Natural killer cell (primary cell): ENCODE data around the gene S100A5. TPM values are rescaled to one million over a fixed set of nuclear protein-coding genes. Genes with fewer than 3 reads are reported as not detected.

Experiments used
- ATAC-seq, 3 donors: fragments of 150-1000 bp in 2 of 3; fragments of 200-7000 bp in 1 of 3; cut with Tn5 transposase; 1 replicate in 1 of 3; 2 replicates in 2 of 3; pipeline ENCODE4 v1.10.0; 2021; ENCODE audit warnings: mild to moderate bottlenecking in 2 of 3, moderate library complexity in 2 of 3
- DNase-seq, 2 donors: peaks; one replicate each; pipeline versions ENCODE4 v3.0.0 to v3.0.0-alpha.2; 2013 to 2021; ENCODE audit warnings: mixed read lengths in 1 of 2
- H3K27ac ChIP-seq: one replicate; pipeline ENCODE4 v1.5.1; 2013; ENCODE audit warnings: mild to moderate bottlenecking, low read length
- H3K27me3 ChIP-seq: one replicate; pipeline ENCODE4 v1.6.1; 2013; ENCODE audit warnings: low read length; ENCODE audit not compliant: control insufficient read depth, insufficient read depth
- H3K36me3 ChIP-seq: one replicate; pipeline ENCODE4 v1.6.1; 2013; ENCODE audit warnings: low read length; ENCODE audit not compliant: control insufficient read depth, insufficient read depth
- H3K4me1 ChIP-seq: one replicate; pipeline ENCODE4 v1.6.1; 2013; ENCODE audit warnings: low read length; ENCODE audit not compliant: control insufficient read depth, insufficient read depth
- H3K4me3 ChIP-seq: one replicate; pipeline ENCODE4 v1.5.1; 2013; ENCODE audit warnings: low read length
- H3K9me3 ChIP-seq: one replicate; pipeline ENCODE4 v1.6.1; 2013; ENCODE audit warnings: low read length; ENCODE audit not compliant: control insufficient read depth, insufficient read depth
- H3K27ac Mint-ChIP-seq, 2 donors: one replicate each; pipeline ENCODE4 v1.8.0; 2022; ENCODE audit warnings: mild to moderate bottlenecking in 2 of 2, mixed read lengths in 2 of 2, moderate library complexity in 1 of 2
- H3K27me3 Mint-ChIP-seq, 2 donors: one replicate each; pipeline ENCODE4 v1.8.0; 2022; ENCODE audit warnings: low read depth in 2 of 2, mixed read lengths in 2 of 2
- H3K36me3 Mint-ChIP-seq: one replicate; pipeline ENCODE4 v1.8.0; 2022; ENCODE audit warnings: mixed read lengths
- H3K4me1 Mint-ChIP-seq, 2 donors: one replicate each; pipeline ENCODE4 v1.8.0; 2022; ENCODE audit warnings: mixed read lengths in 2 of 2
- H3K4me3 Mint-ChIP-seq: one replicate; pipeline ENCODE4 v1.8.0; 2022; ENCODE audit warnings: mild to moderate bottlenecking, moderate library complexity, mixed read lengths
- H3K9me3 Mint-ChIP-seq, 2 donors: one replicate each; pipeline ENCODE4 v1.8.0; 2022; ENCODE audit warnings: mixed read lengths in 2 of 2
- CTCF ChIP-seq: fragments of 200-600 bp; IDR thresholded peaks from one replicate; pipeline ENCODE4 v1.8.0; 2022; ENCODE audit warnings: antibody characterized with exemption
- WGBS: methylation state at CpG from one replicate; pipeline ENCODE4 v1.1.7; 2013; ENCODE audit warnings: missing lambda C conversion rate; ENCODE audit not compliant: insufficient coverage; 5-methylcytosine and 5-hydroxymethylcytosine counted together
- intact Hi-C: fragments of 100-400 bp; cut with micrococcal nuclease; formaldehyde crosslinking; loops from one replicate; pipeline ENCODE4 v1.14.2; 2022
- total RNA-seq, 4 donors: library from RNA; stranded (reverse); fragments of 120-200 nt in 1 of 4; gene quantifications; one replicate each; pipeline versions ENCODE4 v1.2.3 to v1.2.4, GENCODE V29; 2013 to 2022

The S100A5 gene
- total RNA-seq, 3 donors from 2014 or later (not counting 1 experiment from before 2014, with no cell fraction given) = not detected

DNA sequence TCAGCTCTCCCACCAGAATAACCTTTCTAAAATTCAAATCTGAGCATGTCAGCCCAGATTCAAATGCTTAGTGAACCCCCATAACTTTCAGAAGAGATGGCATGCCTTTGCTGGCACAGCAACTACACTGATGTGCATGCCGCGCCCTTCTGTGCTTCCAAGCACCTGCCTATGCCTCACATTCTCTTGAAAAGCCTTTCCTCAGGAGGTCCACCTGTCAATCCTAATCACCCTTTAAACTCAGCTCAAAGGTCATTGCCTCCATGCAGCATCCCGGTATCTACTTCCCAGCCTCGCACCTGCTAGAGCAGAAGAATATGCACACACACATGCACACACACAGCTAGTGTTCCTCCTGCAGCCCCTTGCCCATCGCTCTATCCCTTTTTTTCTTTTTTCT, 30.1 kb upstream of the S100A5 start:
- H3K36me3 ChIP-seq = no peaks in the 10 kb centered on the region
- no peaks in the 10 kb centered on the region for H3K9me3 Mint-ChIP-seq
- peaks cover 22 to 26% of the 10 kb centered on the region in 2 donors for H3K4me1 Mint-ChIP-seq
- WGBS = 96% methylated on average over 5 of the region's 5 CpGs
- no peak overlapping the region for H3K27ac Mint-ChIP-seq
- H3K4me3 Mint-ChIP-seq = no peak overlapping the region
- H3K4me1 ChIP-seq = peaks cover 30% of the 10 kb centered on the region
- DNase-seq = no peak
- no peak overlapping the region for H3K4me3 ChIP-seq
- H3K27ac ChIP-seq = no peak overlapping the region
- H3K27me3 ChIP-seq = no peaks in the 10 kb centered on the region
- ATAC-seq = no peak
- TF ChIP-seq CTCF = no peak
- intact Hi-C loops = no loop called here
- H3K9me3 ChIP-seq = no peaks in the 10 kb centered on the region
- no peaks in the 10 kb centered on the region for H3K36me3 Mint-ChIP-seq
- H3K27me3 Mint-ChIP-seq = peaks cover 0 to 12% of the 10 kb centered on the region in 2 donors

GRCh38 chr1:153569465-153569864, 28.7 kb upstream of the S100A5 start:
- no peak for ATAC-seq
- H3K4me1 ChIP-seq = peaks cover 37% of the 10 kb centered on the region
- no peak overlapping the region for H3K27ac ChIP-seq
- Mint-ChIP-seq H3K4me3 (no peak overlapping the region), H3K4me1 (peaks cover 25 to 34% of the 10 kb centered on the region in 2 donors), H3K9me3 (no peaks in the 10 kb centered on the region), H3K27ac (peak overlapping the region in 1 of 2 donors; percentile 18), H3K36me3 (no peaks in the 10 kb centered on the region), H3K27me3 (peaks cover 0 to 12% of the 10 kb centered on the region in 2 donors)
- no peaks in the 10 kb centered on the region for H3K27me3 ChIP-seq
- intact Hi-C loops = no loop called here
- no peaks in the 10 kb centered on the region for H3K9me3 ChIP-seq
- no peak for DNase-seq
- TF ChIP-seq CTCF = no peak
- no peak overlapping the region for H3K4me3 ChIP-seq
- H3K36me3 ChIP-seq = no peaks in the 10 kb centered on the region
- WGBS = 87% methylated on average over 8 of the region's 8 CpGs

DNA sequence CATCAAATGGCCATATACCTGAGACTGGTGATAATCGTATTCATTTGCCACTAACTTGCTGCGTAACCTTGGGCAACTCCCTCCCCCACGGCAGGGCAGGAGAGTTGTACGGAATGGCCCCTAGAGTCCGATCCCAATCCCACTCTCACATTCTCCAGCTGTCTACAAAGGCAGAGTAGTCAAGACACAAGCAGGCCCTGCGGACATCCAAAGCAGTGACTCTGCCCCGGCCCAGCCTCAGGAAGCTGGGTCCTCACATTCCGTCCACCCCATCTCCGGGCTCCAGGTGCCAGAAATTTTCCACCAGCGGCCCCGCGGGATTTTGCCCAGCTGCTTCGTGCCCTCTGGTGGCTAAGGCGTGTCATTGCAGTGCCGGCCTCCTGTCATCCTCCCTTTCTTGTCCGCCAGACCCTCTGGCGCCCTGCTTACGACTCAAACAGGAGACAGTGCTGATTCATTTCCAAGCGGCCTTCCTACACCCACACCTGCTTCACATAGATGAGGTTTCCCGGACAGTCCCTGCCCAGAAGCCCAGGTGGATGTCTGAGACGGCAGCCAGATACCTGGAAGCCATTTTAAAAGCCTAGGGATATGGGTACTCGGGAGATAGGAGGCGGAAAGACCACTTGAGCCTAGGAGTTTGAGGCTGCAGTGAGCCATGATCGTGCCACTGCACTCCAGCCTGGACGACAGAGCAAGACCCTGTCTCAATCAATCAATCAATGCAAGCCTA, 27.8 kb upstream of the S100A5 start:
- TF ChIP-seq CTCF = peak; percentile 97
- H3K27ac ChIP-seq = no peak overlapping the region
- H3K4me1 ChIP-seq = peaks cover 37% of the 10 kb centered on the region
- Mint-ChIP-seq H3K9me3 (no peaks in the 10 kb centered on the region), H3K36me3 (no peaks in the 10 kb centered on the region), H3K27ac (peak overlapping the region; percentile 50 to 98), H3K4me3 (peak overlapping the region; percentile 60), H3K27me3 (peaks cover 0 to 12% of the 10 kb centered on the region in 2 donors), H3K4me1 (peaks cover 25 to 34% of the 10 kb centered on the region in 2 donors)
- H3K4me3 ChIP-seq = no peak overlapping the region
- no peaks in the 10 kb centered on the region for H3K36me3 ChIP-seq
- no peaks in the 10 kb centered on the region for H3K9me3 ChIP-seq
- peak; percentile 41 to 71 (median 71) for ATAC-seq
- intact Hi-C loops = loop anchor here (1.0 kb wide), 2 partner anchors 35 to 57 kb away; no protein-coding TSS in a partner anchor
- no peaks in the 10 kb centered on the region for H3K27me3 ChIP-seq
- 20% methylated on average over 25 of the region's 25 CpGs for WGBS
- DNase-seq = peak; percentile 73 to 89
